ENCODE data around the gene OSBPL3.
A peak's percentile ranks its signal among the peaks of the same experiment; 100 is the strongest.

The OSBPL3 gene

GRCh38 chr7:24966802-24967201 is 13.2 kb downstream of the OSBPL3 start:
- TF ChIP-seq CTCF (IDR thresholded peaks at IDR 0.05; ENCODE audit: insufficient read depth, low read length, poor library complexity, severe bottlenecking): no peak
- Histone ChIP-seq H3K4me3 (replicated peaks; ENCODE audit: low read depth, low read length) (no peak overlapping the region), H3K36me3 (ENCODE audit: control insufficient read depth, insufficient read depth, low read length) (no peaks in the 10 kb centered on the region), H3K27me3 (replicated peaks; ENCODE audit: control insufficient read depth, insufficient read depth, low read length) (no peaks in the 10 kb centered on the region)
- no peak for DNase-seq (ENCODE audit: extremely low read depth, insufficient read length)

GRCh38 chr7:24965831-24966708 is 13.9 kb downstream of the OSBPL3 start:
- no peaks in the 10 kb centered on the region for H3K27me3 ChIP-seq (replicated peaks; ENCODE audit: control insufficient read depth, insufficient read depth, low read length)
- H3K4me3 ChIP-seq (replicated peaks; ENCODE audit: low read depth, low read length): peak overlapping the region; percentile 24
- no peak for TF ChIP-seq CTCF (IDR thresholded peaks at IDR 0.05; ENCODE audit: insufficient read depth, low read length, poor library complexity, severe bottlenecking)
- H3K36me3 ChIP-seq (ENCODE audit: control insufficient read depth, insufficient read depth, low read length): no peaks in the 10 kb centered on the region
- peak; percentile 87 for DNase-seq (ENCODE audit: extremely low read depth, insufficient read length)

- no peak for DNase-seq (ENCODE audit: extremely low read depth, insufficient read length)
- TF ChIP-seq CTCF (IDR thresholded peaks at IDR 0.05; ENCODE audit: insufficient read depth, low read length, poor library complexity, severe bottlenecking): no peak
- no peaks in the 10 kb centered on the region for H3K36me3 ChIP-seq (ENCODE audit: control insufficient read depth, insufficient read depth, low read length)
- no peaks in the 10 kb centered on the region for H3K27me3 ChIP-seq (replicated peaks; ENCODE audit: control insufficient read depth, insufficient read depth, low read length)
- no peak overlapping the region for H3K4me3 ChIP-seq (replicated peaks; ENCODE audit: low read depth, low read length)
Measured at GRCh38 chr7:24964191-24964590, 15.8 kb downstream of the OSBPL3 start.

- DNase-seq (ENCODE audit: extremely low read depth, insufficient read length): peak; percentile 64
- Histone ChIP-seq H3K27me3 (replicated peaks; ENCODE audit: control insufficient read depth, insufficient read depth, low read length) (no peaks in the 10 kb centered on the region), H3K4me3 (replicated peaks; ENCODE audit: low read depth, low read length) (no peak overlapping the region), H3K36me3 (ENCODE audit: control insufficient read depth, insufficient read depth, low read length) (no peaks in the 10 kb centered on the region)
- TF ChIP-seq CTCF (IDR thresholded peaks at IDR 0.05; ENCODE audit: insufficient read depth, low read length, poor library complexity, severe bottlenecking): no peak
Measured at GRCh38 chr7:24963218-24963617, 16.8 kb downstream of the OSBPL3 start.

- no peak overlapping the region for H3K4me3 ChIP-seq (replicated peaks; ENCODE audit: low read depth, low read length)
- no peak for TF ChIP-seq CTCF (IDR thresholded peaks at IDR 0.05; ENCODE audit: insufficient read depth, low read length, poor library complexity, severe bottlenecking)
Measured at GRCh38 chr7:24962418-24962962, 17.5 kb downstream of the OSBPL3 start.

More at GRCh38 chr7:24962418-24962962, 17.5 kb downstream of the OSBPL3 start:
- no peaks in the 10 kb centered on the region for H3K27me3 ChIP-seq (replicated peaks; ENCODE audit: control insufficient read depth, insufficient read depth, low read length)
- H3K36me3 ChIP-seq (ENCODE audit: control insufficient read depth, insufficient read depth, low read length): no peaks in the 10 kb centered on the region
- no peak for DNase-seq (ENCODE audit: extremely low read depth, insufficient read length)

Measured in GM06990 (cell line).